ENCODE results near the gene MAGI2. TPM values are rescaled to one million over a fixed set of nuclear protein-coding genes. Genes with fewer than 3 reads are reported as not detected.

MAGI2 gene
- total RNA-seq, 1 donor from 2014 or later, result 4.0 TPM

GRCh38 chr7:78435355-78435754 is 1018.1 kb downstream of the MAGI2 start:
- Histone ChIP-seq H3K27ac (peak overlapping the region; percentile 63 to 74), H3K9me3 (no peaks in the 10 kb centered on the region), H3K4me3 (no peak overlapping the region), H3K27me3 (no peaks in the 10 kb centered on the region), H3K4me1 (peaks cover 7 to 22% of the 10 kb centered on the region in 2 donors), H3K36me3 (no peaks in the 10 kb centered on the region)
- intact Hi-C loops (cut with DNase I), result loop anchor here (5.0 kb wide), 1 partner anchor 42 kb away; no protein-coding TSS in a partner anchor
- no peak for TF ChIP-seq CTCF (IDR thresholded peaks at IDR 0.05)
- no peak for DNase-seq (ENCODE audit: low spot score in 2 of 2)

GRCh38 chr7:78434281-78434680 is 1019.2 kb downstream of the MAGI2 start:
- intact Hi-C loops (cut with DNase I), result no loop called here
- TF ChIP-seq CTCF (IDR thresholded peaks at IDR 0.05), result no peak
- Histone ChIP-seq H3K27me3 (no peaks in the 10 kb centered on the region), H3K27ac (peak overlapping the region in 1 of 2 donors; percentile 63), H3K4me3 (no peak overlapping the region), H3K9me3 (no peaks in the 10 kb centered on the region), H3K4me1 (peaks cover 7 to 22% of the 10 kb centered on the region in 2 donors), H3K36me3 (no peaks in the 10 kb centered on the region)
- DNase-seq (ENCODE audit: low spot score in 2 of 2), result no peak

GRCh38 chr7:78433421-78433820 is 1020.0 kb downstream of the MAGI2 start:
- TF ChIP-seq CTCF (IDR thresholded peaks at IDR 0.05), result no peak
- no peak for DNase-seq (ENCODE audit: low spot score in 2 of 2)
- no peaks in the 10 kb centered on the region for H3K27me3 ChIP-seq

GRCh38 chr7:78429878-78430277 is 1023.6 kb downstream of the MAGI2 start:
- Histone ChIP-seq H3K4me3 (no peak overlapping the region), H3K4me1 (peaks cover 0 to 2% of the 10 kb centered on the region in 2 donors), H3K36me3 (no peaks in the 10 kb centered on the region), H3K27me3 (no peaks in the 10 kb centered on the region), H3K9me3 (no peaks in the 10 kb centered on the region), H3K27ac (no peak overlapping the region)
- DNase-seq (ENCODE audit: low spot score in 2 of 2), result no peak
- intact Hi-C loops (cut with DNase I), result no loop called here
- no peak for TF ChIP-seq CTCF (IDR thresholded peaks at IDR 0.05)

More at GRCh38 chr7:78433421-78433820, 1020.0 kb downstream of the MAGI2 start:
- Histone ChIP-seq H3K4me3 (no peak overlapping the region), H3K4me1 (peaks cover 7 to 22% of the 10 kb centered on the region in 2 donors), H3K27ac (no peak overlapping the region), H3K9me3 (no peaks in the 10 kb centered on the region), H3K36me3 (no peaks in the 10 kb centered on the region)
- intact Hi-C loops (cut with DNase I), result no loop called here

GRCh38 chr7:78427209-78427608 is 1026.3 kb downstream of the MAGI2 start:
- no peak overlapping the region for H3K27ac ChIP-seq
- no peak overlapping the region for H3K4me3 ChIP-seq
- intact Hi-C loops (cut with DNase I), result no loop called here
- no peaks in the 10 kb centered on the region for H3K27me3 ChIP-seq
- TF ChIP-seq CTCF (IDR thresholded peaks at IDR 0.05), result no peak
- H3K9me3 ChIP-seq, result no peaks in the 10 kb centered on the region
- H3K36me3 ChIP-seq, result no peaks in the 10 kb centered on the region
- no peaks in the 10 kb centered on the region for H3K4me1 ChIP-seq
- no peak for DNase-seq (ENCODE audit: low spot score in 2 of 2)

- no peaks in the 10 kb centered on the region for H3K27me3 ChIP-seq
Measured at GRCh38 chr7:78420001-78420400, 1033.5 kb downstream of the MAGI2 start.

More at GRCh38 chr7:78420001-78420400, 1033.5 kb downstream of the MAGI2 start:
- Histone ChIP-seq H3K27ac (no peak overlapping the region), H3K4me1 (no peaks in the 10 kb centered on the region), H3K9me3 (no peaks in the 10 kb centered on the region), H3K4me3 (no peak overlapping the region), H3K36me3 (no peaks in the 10 kb centered on the region)
- no peak for TF ChIP-seq CTCF (IDR thresholded peaks at IDR 0.05)
- no peak for DNase-seq (ENCODE audit: low spot score in 2 of 2)
- intact Hi-C loops (cut with DNase I), result no loop called here

All from ascending aorta (tissue), 2 donors.